NCI-H510A (cell line): Measurements from ENCODE around the gene PIM3.
"Not testable (repeated sequence)": the region's sequence is repeated elsewhere in the genome, so short reads cannot be mapped to it uniquely, and the experiment has no call there.

Source experiments
- DNase-seq: peaks from one replicate; lab custom pipeline; 2025; lab: John Stamatoyannopoulos, UW

Gene PIM3

GRCh38 chr22:49968313-49968830 is 7.8 kb downstream of the PIM3 start:
- DNase-seq = no peak

DNA sequence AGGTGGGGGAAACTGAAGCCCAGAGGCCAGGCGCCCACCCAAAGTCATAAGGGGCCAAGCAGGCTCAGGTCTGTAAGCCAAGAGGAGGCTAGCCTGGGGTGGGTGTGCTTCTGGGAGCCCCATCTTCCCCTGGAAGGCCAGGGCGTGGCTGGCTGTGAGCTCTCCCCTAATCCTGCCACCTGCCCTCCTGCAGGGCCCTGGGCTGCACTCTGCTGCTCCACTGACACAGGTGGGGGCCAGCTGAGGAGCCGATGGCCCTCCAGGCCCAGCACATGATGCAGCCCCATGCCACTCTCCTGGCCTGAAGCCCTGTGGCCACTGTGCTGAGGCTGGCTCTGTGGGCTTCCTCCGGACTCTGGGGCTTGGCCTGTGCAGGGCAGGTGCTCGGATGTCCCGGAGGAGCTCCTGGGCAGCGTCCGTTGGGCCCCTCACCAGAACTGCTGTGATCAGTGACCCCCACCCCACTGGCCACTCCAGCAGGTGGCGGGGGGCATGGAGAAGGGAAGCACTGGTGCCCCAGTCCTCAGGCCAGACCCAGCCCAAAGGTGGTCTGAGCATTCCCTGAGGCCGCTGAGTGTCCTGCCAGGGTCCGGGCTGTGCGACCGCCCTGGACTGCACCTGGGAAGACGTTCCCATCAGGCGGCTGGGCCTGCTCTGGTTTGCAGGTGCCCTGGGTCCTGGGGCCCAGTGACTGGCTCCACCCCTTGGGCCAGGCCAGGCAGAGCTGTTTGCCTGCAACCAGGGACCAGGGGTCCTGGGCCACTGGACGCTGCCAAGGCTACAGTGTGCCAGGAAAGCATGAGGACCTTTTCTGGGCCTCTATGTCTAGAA is 8.5 kb downstream of the PIM3 start:
- DNase-seq = no peak

GRCh38 chr22:49969751-49970527 is 9.4 kb downstream of the PIM3 start:
- no peak for DNase-seq

- no peak for DNase-seq
Measured at GRCh38 chr22:49970528-49971231, 10.1 kb downstream of the PIM3 start.

DNA sequence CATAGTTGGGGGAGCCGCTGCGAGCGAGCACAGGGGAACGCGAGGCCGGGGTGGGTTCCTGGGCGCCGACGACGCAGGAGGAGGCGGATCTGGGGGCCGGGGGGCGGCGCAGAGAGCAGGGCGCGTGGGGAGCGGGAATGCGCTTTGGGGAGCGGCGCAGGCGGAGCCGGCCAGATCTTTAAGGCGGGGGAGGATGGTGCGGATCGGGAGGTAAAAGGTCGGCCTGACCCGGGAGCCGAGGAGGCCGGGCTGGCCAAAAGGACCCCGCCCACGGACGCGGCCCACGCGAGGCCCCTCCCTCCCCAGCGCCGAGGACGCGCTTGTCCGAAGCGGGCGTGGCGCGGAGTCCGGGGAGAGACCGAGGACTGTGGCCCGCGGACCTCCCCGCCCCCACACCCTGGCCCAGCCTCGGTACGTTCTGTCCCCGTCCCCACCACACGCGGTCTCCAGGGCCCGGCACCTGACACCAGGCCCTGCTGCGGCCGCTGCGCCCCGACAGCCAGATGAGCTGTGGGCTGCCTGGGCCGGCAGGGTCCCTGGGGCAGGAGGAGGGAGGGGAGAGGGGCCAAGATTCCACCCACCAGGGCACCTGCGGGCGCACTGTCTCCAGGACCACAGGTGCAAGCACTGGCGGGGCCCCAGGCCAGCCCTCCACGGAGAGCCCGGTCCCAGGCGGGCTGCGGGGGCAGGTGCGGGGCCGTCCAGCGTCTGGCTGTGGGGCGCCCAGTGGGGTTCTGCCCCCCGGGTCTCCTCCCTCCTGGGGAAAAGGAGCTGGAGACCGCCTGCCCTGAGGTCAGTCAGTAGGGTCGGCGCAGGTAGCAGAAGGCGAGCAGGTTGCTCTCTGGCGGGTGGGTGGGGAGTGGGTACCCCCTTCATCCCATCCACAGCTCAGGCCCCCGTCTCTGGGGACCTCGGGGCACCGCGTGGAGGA is 10.9 kb downstream of the PIM3 start:
- no peak for DNase-seq

GRCh38 chr22:49972163-49973017 is 11.8 kb downstream of the PIM3 start:
- no peak for DNase-seq

GRCh38 chr22:49973018-49973961 is 12.7 kb downstream of the PIM3 start:
- no peak for DNase-seq

DNA sequence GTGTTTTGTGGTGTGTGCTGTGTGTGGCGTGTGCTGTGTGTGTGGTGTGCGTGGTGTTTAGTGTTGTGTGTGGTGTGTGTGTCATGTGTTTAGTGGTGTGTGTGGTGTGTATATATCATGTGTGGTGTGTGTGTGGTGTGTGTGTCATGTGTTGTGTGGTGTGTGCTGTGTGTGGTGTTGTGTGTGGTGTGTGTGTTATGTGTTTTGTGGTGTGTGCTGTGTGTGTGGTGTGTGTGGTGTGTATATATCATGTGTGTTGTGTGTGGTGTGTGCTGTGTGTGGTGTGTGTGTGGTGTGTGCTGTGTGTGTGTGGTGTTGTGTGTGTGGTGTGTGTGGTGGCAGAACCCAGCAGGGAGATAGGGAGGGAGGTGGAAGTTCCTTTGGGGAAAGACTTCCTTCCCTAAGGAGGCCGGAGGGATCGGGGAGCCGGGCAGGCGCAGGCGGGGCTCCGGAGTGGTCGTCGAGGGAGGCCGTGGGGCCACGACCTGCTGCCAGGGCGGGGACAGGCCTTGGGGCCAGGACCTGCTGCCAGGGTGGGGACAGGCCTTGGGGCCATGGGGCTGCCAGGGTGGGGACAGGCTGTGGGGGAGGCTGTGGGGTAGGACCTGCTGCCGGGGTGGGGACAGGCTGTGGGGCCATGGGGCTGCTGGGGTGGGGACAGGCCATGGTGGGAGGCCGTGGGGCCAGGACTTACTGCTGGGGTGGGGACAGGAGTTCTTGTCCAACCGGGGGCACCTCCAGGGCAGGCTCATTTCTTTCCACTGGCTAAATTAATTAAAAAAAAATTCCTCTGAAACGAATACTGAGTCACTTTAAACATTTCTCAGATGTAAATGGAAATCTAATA is 15.2 kb downstream of the PIM3 start:
- no peak for DNase-seq

DNA sequence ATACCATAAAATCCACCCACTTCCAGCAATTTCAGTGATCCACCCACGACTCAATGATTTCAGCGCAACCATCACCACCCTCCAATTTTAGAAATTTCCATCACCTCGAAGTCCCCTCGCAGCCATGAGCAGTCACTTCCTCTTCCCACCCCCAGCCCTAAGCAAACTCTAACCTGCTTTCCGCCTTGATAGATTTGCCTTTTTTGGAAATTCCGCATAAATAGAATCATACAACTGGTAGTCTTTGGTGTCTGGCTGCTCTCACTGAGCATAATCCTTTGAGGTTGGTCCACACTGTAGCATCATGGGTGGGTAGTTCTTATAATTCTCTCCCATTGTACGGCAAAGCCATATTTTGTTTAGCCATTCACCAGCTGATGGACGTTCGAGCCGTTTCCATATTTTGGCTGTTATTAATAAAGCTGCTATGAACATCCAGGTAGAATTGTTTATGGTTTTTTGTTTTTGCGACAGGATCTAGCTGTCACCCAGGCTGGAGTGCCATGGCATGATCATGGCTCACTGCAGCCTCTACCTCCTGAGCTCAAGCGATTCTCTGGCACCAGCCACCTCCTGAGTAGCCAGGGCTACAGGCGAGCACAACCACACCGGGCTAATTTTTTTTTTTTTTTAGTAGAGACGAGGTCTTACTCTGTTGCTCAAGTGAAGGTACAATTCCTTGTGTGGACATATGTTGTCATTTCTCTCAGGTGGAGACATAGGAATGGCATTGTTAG is 16.0 kb downstream of the PIM3 start:
- DNase-seq = no peak

DNA sequence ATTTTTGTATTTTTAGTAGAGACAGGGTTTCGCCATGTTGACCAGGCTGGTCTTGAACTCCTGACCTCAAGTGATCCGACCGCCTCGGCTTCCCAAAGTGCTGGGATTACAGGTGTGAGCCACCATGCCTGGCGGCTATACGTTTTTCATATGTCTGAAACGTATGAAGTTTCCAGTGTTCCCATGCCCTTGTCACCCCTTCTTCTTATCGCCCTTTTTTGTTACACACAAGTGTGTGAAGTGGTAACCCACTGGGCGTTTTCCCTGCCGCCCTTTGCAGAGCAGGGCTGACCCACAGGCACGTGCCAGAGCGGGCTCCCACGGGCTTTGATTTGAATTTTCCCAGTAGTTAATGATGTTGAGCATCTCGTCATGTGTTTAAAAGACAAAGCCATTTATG is 17.0 kb downstream of the PIM3 start:
- no peak for DNase-seq

- no peak for DNase-seq
Measured at GRCh38 chr22:49979587-49980264, 19.2 kb downstream of the PIM3 start.

DNA sequence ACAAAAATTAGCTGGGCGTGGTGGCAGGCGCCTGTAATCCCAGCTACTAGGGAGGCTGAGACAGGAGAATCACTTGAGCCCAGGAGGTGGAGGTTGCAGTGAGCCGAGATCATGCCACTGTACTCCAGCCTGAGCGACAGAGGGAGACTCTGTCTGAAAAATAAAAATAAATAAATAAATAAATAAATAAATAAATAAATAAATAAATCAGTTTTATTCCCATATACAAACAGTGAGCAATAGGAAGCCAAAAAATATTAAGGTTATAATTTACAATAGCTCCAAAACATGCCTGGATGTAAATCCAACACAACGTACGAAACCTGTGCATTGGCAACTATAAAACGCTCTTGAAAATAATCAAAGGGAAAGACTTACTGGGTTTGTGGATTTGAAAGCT is 21.2 kb downstream of the PIM3 start:
- DNase-seq = not testable (repeated sequence)

- no peak for DNase-seq
Measured at GRCh38 chr22:49983148-49984042, 22.8 kb downstream of the PIM3 start.

- DNase-seq = no peak
Measured at GRCh38 chr22:49986325-49986724, 25.8 kb downstream of the PIM3 start.

DNA sequence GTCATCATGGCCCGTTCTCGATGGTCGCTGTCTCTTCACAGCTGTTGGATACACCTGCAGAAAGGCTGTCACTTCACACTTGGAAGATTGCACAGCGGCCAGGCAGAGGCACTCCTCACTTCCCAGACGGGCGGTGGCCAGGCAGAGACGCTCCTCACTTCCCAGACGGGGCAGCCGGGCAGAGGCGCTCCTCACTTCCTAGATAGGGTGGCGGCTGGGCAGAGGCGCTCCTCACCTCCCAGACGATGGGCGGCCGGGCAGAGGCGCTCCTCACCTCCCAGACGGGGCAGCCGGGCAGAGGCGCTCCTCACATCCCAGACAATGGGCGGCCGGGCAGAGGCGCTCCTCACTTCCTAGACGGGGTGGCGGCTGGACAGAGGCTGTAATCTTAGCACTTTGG is 29.3 kb downstream of the PIM3 start:
- not testable (repeated sequence) for DNase-seq

GRCh38 chr22:49991167-49991566 is 30.6 kb downstream of the PIM3 start:
- no peak for DNase-seq
